AG09319 (cell line): ENCODE results near the gene CMTR1.
"Not testable (repeated sequence)": the region's sequence is repeated elsewhere in the genome, so short reads cannot be mapped to it uniquely, and the experiment has no call there.

ENCODE experiments used
- DNase-seq: peaks from one replicate; pipeline ENCODE4 v3.0.0-alpha.2; 2010; ENCODE audit warnings: low read depth; ENCODE audit errors: extremely low read depth
- CTCF ChIP-seq: IDR thresholded peaks from 2 replicates; pipeline ENCODE4 v1.5.1; 2011; ENCODE audit warnings: low read depth, mild to moderate bottlenecking, inconsistent platforms, low read length, moderate library complexity

CMTR1 gene

DNA sequence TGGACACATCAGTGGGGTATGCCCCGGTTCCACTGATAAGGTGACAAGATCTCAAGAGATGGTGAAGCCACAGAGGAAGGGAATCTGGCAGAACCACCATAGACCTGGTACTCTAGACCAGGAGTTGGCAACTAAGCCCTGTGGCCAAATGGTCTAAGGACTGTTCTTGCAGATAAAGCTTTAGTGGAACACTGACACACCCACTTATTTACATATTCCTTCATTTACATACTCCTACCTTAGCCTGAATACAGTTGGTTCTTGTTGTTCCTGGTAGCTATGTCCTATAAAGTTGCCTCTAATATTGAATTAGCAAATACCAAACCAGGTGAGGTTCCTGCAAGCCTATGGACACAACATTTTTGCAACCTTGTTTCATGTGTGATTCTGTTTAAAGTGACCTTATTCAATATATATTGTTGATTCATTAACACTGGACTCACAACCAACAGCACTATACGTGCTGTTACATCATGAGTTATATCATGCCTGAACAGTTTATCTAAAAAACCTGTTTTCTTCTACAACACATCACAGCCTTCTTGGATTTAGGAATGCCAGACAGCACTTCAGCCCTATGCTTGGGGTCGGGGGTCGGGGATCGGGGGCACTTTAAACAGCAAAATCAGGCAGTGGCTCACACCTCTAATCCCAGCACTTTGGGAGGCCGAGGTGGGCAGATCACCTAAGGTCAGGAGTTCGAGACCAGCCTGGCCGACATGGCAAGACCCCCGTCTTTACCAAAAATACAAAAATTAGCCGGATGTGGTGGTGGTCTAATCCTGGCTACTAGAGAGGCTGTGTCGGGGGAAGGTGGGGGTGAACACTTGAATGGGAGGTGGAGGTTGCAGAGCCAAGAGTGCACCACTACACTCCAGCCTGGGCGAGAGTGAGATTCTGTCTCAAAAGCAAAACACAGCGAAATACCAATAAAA lies 64.2 kb downstream of the CMTR1 start:
- no peak for TF ChIP-seq CTCF
- DNase-seq: no peak

DNA sequence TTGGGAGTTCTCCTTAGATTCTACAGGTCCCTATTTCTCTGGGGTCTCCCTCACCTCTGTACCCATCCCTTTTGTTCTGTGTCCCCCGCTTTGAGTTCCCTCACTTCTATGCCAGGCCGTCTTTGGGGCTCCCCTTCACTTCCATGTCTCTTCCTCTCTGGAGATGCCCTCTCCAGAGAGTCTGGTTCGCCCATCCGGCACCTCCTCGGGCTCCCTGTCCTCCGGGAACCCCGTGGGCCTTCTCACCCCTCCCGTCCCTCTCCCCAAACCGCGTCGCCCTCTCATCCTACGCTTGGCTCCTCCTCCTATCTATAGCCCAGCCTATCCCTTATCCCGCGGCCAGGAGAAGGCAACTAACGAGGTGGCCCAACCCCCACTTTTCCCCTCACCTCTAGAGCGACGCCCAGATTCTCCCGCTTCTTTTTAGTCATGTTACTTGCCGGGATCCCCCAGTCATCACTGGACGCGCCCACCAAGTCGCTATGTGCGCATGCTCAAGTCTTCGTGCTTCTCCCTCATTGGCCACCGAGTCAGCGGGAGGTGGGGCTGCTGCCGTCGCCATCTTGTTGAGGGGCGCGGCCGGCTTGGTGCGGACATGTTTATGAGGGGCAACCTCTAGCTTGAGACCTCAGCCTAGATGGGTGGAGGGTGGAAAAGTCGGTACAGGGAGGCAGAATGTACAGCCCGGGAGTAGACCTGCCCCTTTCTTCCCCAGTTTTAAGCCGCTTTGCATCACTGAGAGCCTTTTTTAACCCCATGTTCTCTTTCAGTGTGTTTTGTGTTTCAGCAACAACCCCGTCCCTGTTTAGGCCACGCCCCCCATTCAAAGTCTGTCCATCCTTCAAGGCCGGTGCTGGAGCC lies 66.6 kb downstream of the CMTR1 start, which contains the start of gene CCDC167:
Gene CCDC167, minus strand, starts transcription at position 461 of the 861 bp plus-strand sequence. Its CDS starts 30 bp downstream, at position 431.
- DNase-seq: peak; percentile 84
- no peak for TF ChIP-seq CTCF

- no peak for TF ChIP-seq CTCF
- DNase-seq: no peak
These were observed 67.2 kb downstream of the CMTR1 start for GRCh38 chr6:37500294-37500608.

DNA sequence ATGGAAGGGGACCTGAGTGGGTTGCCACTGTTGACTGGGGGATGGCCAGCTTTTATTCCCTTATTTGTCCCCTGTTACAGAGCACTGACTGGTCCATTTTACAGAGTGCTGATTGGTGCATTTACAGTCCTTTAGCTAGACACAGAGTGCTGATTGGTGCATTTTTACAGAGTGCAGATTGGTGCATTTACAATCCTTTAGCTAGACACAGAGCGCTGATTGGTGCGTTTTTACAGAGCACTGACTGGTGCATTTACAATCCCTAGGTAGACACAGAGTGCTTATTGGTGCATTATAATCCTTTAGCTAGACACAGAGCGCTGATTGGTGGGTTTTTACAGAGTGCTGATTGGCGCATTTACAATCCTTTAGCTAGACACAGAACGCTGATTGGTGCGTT lies 67.9 kb downstream of the CMTR1 start:
- not testable (repeated sequence) for DNase-seq

DNA sequence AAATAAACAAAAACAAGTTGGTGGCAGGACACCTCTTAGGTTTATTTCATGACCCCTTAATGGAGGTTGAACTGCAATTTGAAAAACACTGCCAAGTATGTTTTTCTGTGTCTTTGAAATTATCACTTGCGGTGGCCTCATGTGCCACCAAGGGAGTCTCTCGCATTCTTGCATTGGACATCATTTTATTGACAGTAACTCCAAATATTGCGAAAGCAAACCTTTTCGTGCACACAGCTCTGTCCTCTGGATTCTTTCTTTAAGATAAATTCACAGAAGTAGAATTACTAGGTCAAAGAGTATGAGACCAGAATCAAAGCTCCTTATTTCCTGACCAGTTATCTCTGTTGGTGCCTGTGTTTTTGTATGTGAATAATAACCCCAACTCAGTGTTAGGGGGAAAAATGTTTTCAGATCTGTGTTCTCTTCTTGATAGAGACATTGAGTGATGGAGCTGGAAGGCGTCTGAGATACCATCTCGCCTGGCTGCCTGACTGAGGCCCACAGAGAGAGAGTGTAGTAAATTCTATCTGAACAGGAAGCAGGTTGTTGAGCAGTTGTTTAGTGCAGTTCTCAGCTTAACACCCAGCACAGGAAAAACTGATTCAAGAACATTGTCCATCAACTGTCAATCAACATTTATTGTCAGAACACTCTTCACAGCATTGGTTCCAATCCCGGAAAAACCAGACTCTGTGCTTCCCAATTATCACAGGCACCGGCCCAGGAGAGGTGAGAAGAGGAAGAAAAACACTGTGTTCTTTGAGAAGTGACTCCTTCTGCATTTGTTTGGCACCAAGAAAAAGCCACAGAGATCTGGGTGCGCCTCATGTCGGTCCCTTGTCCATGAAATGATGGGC lies 68.8 kb downstream of the CMTR1 start:
- DNase-seq: no peak

DNA sequence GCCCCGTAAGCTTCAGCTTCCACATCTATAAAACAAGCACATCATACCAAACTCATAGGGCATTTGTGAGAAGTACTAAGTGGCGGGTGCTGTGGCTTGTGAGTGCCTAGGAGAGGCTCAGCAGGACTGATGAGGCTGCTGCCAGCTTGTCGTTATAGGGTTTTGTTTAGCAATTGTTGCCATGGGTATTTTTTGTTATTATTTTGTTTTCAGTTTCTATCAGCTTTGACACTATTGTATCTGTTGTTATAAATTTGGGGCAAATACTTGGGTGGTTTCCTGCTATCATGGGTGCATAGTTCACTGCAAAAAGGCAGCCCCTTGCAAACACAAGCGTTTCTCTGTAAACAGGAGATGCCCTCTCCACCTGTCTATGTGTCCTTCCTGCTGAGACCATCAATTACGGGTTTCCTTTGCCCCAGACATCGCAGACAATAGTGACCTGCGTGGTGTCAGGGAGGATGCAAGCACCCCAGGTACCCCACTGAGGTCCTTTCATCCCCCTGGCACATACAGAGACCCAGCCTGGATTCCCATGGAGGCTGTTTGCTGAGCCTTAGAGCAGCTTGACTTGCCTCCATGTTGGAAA lies 69.8 kb downstream of the CMTR1 start:
- TF ChIP-seq CTCF: no peak
- no peak for DNase-seq

More for the DNA sequence above, 68.8 kb downstream of the CMTR1 start:
- no peak for TF ChIP-seq CTCF
